Fibroblast of lung (primary cell): Measurements from ENCODE around the gene PLXNA2. TPM values are rescaled to one million over a fixed set of nuclear protein-coding genes. Genes with fewer than 3 reads are reported as not detected.

Source experiments
- DNase-seq, 2 donors: peaks; one replicate each; pipeline versions ENCODE4 v3.0.0 to v3.0.0-alpha.2; 2010; ENCODE audit warnings: low read depth in 2 of 2
- H2AFZ ChIP-seq: 2 replicates; pipeline ENCODE4 v1.5.1; 2012; ENCODE audit warnings: low read length, control low read depth, inconsistent platforms
- H3K27ac ChIP-seq: 2 replicates; pipeline ENCODE4 v1.5.1; 2011; ENCODE audit warnings: low read length, control low read depth; ENCODE audit not compliant: insufficient read depth
- H3K27me3 ChIP-seq: 2 replicates; pipeline ENCODE4 v1.5.1; 2011; ENCODE audit warnings: mild to moderate bottlenecking, low read length; ENCODE audit not compliant: control insufficient read depth, insufficient read depth
- H3K36me3 ChIP-seq: 2 replicates; pipeline ENCODE4 v1.5.1; 2011; ENCODE audit warnings: low read length; ENCODE audit not compliant: control insufficient read depth, insufficient read depth
- H3K4me1 ChIP-seq: 2 replicates; pipeline ENCODE4 v1.5.1; 2011; ENCODE audit warnings: low read length; ENCODE audit not compliant: control insufficient read depth, insufficient read depth; ENCODE audit errors: extremely low read depth
- H3K4me2 ChIP-seq: 2 replicates; pipeline ENCODE4 v1.5.1; 2011; ENCODE audit warnings: low read length, control low read depth; ENCODE audit not compliant: insufficient read depth; ENCODE audit errors: extremely low read depth
- H3K4me3 ChIP-seq, 4 experiments: fragments of 200-600 bp in 1 of 4; sonication (generic) in 1 of 4; replicated peaks in 1 of 4; 2 replicates each; pipeline ENCODE4 v1.5.1; 2011 to 2016; ENCODE audit warnings: low read length in 4 of 4, low read depth in 3 of 4, mild to moderate bottlenecking in 3 of 4, control low read depth in 2 of 4, inconsistent platforms in 1 of 4, mixed read lengths in 1 of 4; ENCODE audit not compliant: insufficient read depth in 1 of 4; ENCODE audit errors: control extremely low read depth in 1 of 4
- H3K79me2 ChIP-seq: 2 replicates; pipeline ENCODE4 v1.5.1; 2012; ENCODE audit warnings: mild to moderate bottlenecking, low read length, inconsistent platforms; ENCODE audit not compliant: control insufficient read depth, insufficient read depth
- H3K9ac ChIP-seq: 2 replicates; pipeline ENCODE4 v1.5.1; 2011; ENCODE audit warnings: mild to moderate bottlenecking, low read length, control low read depth; ENCODE audit not compliant: insufficient read depth
- H3K9me3 ChIP-seq: 2 replicates; pipeline ENCODE4 v1.5.1; 2012; ENCODE audit warnings: low read depth, low read length; ENCODE audit not compliant: control insufficient read depth, insufficient read depth
- H4K20me1 ChIP-seq: 2 replicates; pipeline ENCODE4 v1.5.1; 2011; ENCODE audit warnings: low read length; ENCODE audit not compliant: control insufficient read depth, insufficient read depth; ENCODE audit errors: extremely low read depth
- CTCF ChIP-seq, 2 donors: IDR thresholded peaks in 1 of 2; conservative IDR thresholded peaks in 1 of 2; 1 replicate in 1 of 2; 2 replicates in 1 of 2; pipeline ENCODE4 v1.5.1; 2011 to 2012; ENCODE audit warnings: low read length in 2 of 2, control low read depth in 1 of 2, inconsistent platforms in 1 of 2, low read depth in 1 of 2, mild to moderate bottlenecking in 1 of 2
- EZH2 ChIP-seq: IDR thresholded peaks from 2 replicates; pipeline ENCODE4 v1.5.1; 2012; ENCODE audit warnings: low read length, control low read depth, mild to moderate bottlenecking; ENCODE audit errors: missing control alignments
- polyA plus RNA-seq, 2 donors: library from polyadenylated mRNA; depleted of rRNA in 1 of 2; stranded (reverse) in 1 of 2; unstranded in 1 of 2; fragments of >200 nt; gene quantifications; 2 replicates each; pipeline ENCODE4 v1.2.1, GENCODE V29; 2011 to 2012; ENCODE audit warnings: missing spikeins in 1 of 2
- total RNA-seq: library from RNA; depleted of rRNA; stranded (reverse); fragments of >200 nt; gene quantifications from 2 replicates; pipeline ENCODE4 v1.2.1, GENCODE V29; 2014

Gene PLXNA2
- total and polyA plus RNA-seq, 2 donors (not counting 1 experiment from before 2014, with no cell fraction given) = 0.43 to 2.0 TPM

GRCh38 chr1:208248991-208249696 lies 5.0 kb upstream of the PLXNA2 start:
- no peaks in the 10 kb centered on the region for H3K27me3 ChIP-seq
- TF ChIP-seq CTCF (conservative IDR thresholded peaks at IDR 0.05 in 1 of 2, IDR thresholded peaks at IDR 0.05 in 1 of 2; ENCODE audit: low read depth in 1 of 2, low read length in 2 of 2) (no peak), EZH2 (no peak)
- H3K9ac ChIP-seq = no peak overlapping the region
- no peaks in the 10 kb centered on the region for H3K36me3 ChIP-seq
- H3K4me2 ChIP-seq = no peak overlapping the region
- no peak overlapping the region for H3K4me3 ChIP-seq
- H3K9me3 ChIP-seq = no peaks in the 10 kb centered on the region
- no peaks in the 10 kb centered on the region for H3K4me1 ChIP-seq
- no peaks in the 10 kb centered on the region for H3K79me2 ChIP-seq
- no peak for DNase-seq
- no peak overlapping the region for H2AFZ ChIP-seq
- no peaks in the 10 kb centered on the region for H4K20me1 ChIP-seq
- H3K27ac ChIP-seq = no peak overlapping the region

GRCh38 chr1:208248307-208248801 lies 4.2 kb upstream of the PLXNA2 start:
- TF ChIP-seq CTCF (conservative IDR thresholded peaks at IDR 0.05 in 1 of 2, IDR thresholded peaks at IDR 0.05 in 1 of 2; ENCODE audit: low read depth in 1 of 2, low read length in 2 of 2) (no peak), EZH2 (no peak)
- Histone ChIP-seq H3K27me3 (no peaks in the 10 kb centered on the region), H4K20me1 (no peaks in the 10 kb centered on the region), H2AFZ (no peak overlapping the region), H3K36me3 (no peaks in the 10 kb centered on the region), H3K9ac (no peak overlapping the region), H3K9me3 (no peaks in the 10 kb centered on the region), H3K4me2 (no peak overlapping the region), H3K4me3 (no peak overlapping the region), H3K79me2 (no peaks in the 10 kb centered on the region), H3K27ac (no peak overlapping the region), H3K4me1 (no peaks in the 10 kb centered on the region)
- no peak for DNase-seq

- Histone ChIP-seq H3K4me1 (no peaks in the 10 kb centered on the region), H3K79me2 (no peaks in the 10 kb centered on the region)
- no peak for DNase-seq
Measured at GRCh38 chr1:208247696-208248095, 3.5 kb upstream of the PLXNA2 start.

More at GRCh38 chr1:208247696-208248095, 3.5 kb upstream of the PLXNA2 start:
- Histone ChIP-seq H3K27ac (no peak overlapping the region), H2AFZ (no peak overlapping the region), H3K4me2 (no peak overlapping the region), H3K36me3 (no peaks in the 10 kb centered on the region), H4K20me1 (no peaks in the 10 kb centered on the region), H3K4me3 (no peak overlapping the region), H3K9ac (no peak overlapping the region), H3K27me3 (no peaks in the 10 kb centered on the region), H3K9me3 (no peaks in the 10 kb centered on the region)
- TF ChIP-seq CTCF (conservative IDR thresholded peaks at IDR 0.05 in 1 of 2, IDR thresholded peaks at IDR 0.05 in 1 of 2; ENCODE audit: low read depth in 1 of 2, low read length in 2 of 2) (no peak), EZH2 (no peak)
